H1 (cell line): ENCODE results near the gene POLH. TPM values are rescaled to one million over a fixed set of nuclear protein-coding genes. Genes with fewer than 3 reads are reported as not detected.

Experiments
- CTCF ChIA-PET: fragments of 300-600 bp; sonication (Branson Sonifier 250); formaldehyde crosslinking; loops from one replicate; lab custom pipeline; 2021; ENCODE audit not compliant: partially characterized antibody; lab: Charles Lee
- POLR2A ChIA-PET: fragments of 300-600 bp; sonication (Branson Sonifier 250); formaldehyde crosslinking; loops from one replicate; lab custom pipeline; 2021; ENCODE audit warnings: inconsistent platforms; ENCODE audit not compliant: partially characterized antibody; lab: Charles Lee
- DNase-seq, 2 experiments: peaks; one replicate each; pipeline versions ENCODE4 v3.0.0 to v3.0.0-alpha.2; 2010 to 2022; ENCODE audit warnings: low spot score in 2 of 2, low read depth in 1 of 2, mixed read lengths in 1 of 2
- FAIRE-seq: peaks from 2 replicates; lab custom pipeline; 2011; peaks lifted over from hg19 to GRCh38; lab: Jason Lieb, UNC
- H2AFZ ChIP-seq: 2 replicates; pipeline ENCODE4 v1.8.1; 2012; ENCODE audit warnings: low read length, inconsistent platforms
- H2AK5ac ChIP-seq: 2 replicates; pipeline ENCODE4 v1.6.1; 2013; ENCODE audit warnings: low read depth, low read length
- H2BK120ac ChIP-seq: replicated peaks from 2 replicates; pipeline ENCODE3; 2013; ENCODE audit warnings: low read depth, low read length, inconsistent platforms
- H2BK12ac ChIP-seq: 2 replicates; pipeline ENCODE4 v1.6.1; 2013; ENCODE audit warnings: low read depth, low read length
- H2BK15ac ChIP-seq: 2 replicates; pipeline ENCODE4 v1.6.1; 2013; ENCODE audit warnings: low read length
- H2BK20ac ChIP-seq: 2 replicates; pipeline ENCODE4 v1.6.1; 2013; ENCODE audit warnings: low read length
- H2BK5ac ChIP-seq: 2 replicates; pipeline ENCODE4 v1.6.1; 2013; ENCODE audit warnings: low read depth, low read length
- H3K14ac ChIP-seq: 2 replicates; pipeline ENCODE4 v1.6.1; 2013; ENCODE audit warnings: inconsistent platforms; ENCODE audit not compliant: insufficient read length
- H3K18ac ChIP-seq: 2 replicates; pipeline ENCODE4 v1.6.1; 2013; ENCODE audit warnings: low read length; ENCODE audit errors: extremely low read depth
- H3K23ac ChIP-seq: 2 replicates; pipeline ENCODE4 v1.6.1; 2013; ENCODE audit warnings: inconsistent platforms; ENCODE audit not compliant: insufficient read length
- H3K23me2 ChIP-seq: 2 replicates; pipeline ENCODE4 v1.6.1; 2013; ENCODE audit warnings: low read depth, low read length
- H3K27ac ChIP-seq: 2 replicates; pipeline ENCODE4 v1.6.1; 2011; ENCODE audit warnings: low read depth, low read length, inconsistent platforms
- H3K27me3 ChIP-seq, 4 experiments: replicated peaks in 1 of 4; 1 replicate in 1 of 4; 2 replicates in 3 of 4; pipeline versions ENCODE4 v1.6.1 to v1.8.1; 2011 to 2013; ENCODE audit warnings: low read length in 3 of 4, mild to moderate bottlenecking in 3 of 4, inconsistent platforms in 2 of 4, mixed read lengths in 2 of 4, moderate library complexity in 1 of 4; ENCODE audit not compliant: control insufficient read depth in 3 of 4, insufficient read depth in 3 of 4; ENCODE audit errors: extremely low read depth in 1 of 4
- H3K36me3 ChIP-seq, 4 experiments: 2 replicates each; pipeline versions ENCODE4 v1.6.1 to v1.8.1; 2011 to 2013; ENCODE audit warnings: mild to moderate bottlenecking in 4 of 4, low read length in 3 of 4, moderate library complexity in 2 of 4, control low read depth in 1 of 4, inconsistent platforms in 1 of 4; ENCODE audit not compliant: insufficient read depth in 4 of 4, control insufficient read depth in 2 of 4
- H3K4ac ChIP-seq: replicated peaks from 2 replicates; pipeline ENCODE3; 2013; ENCODE audit warnings: low read length, low read depth, mixed read lengths, inconsistent platforms; ENCODE audit not compliant: insufficient read length
- H3K4me1 ChIP-seq, 4 experiments: replicated peaks in 1 of 4; 1 replicate in 1 of 4; 2 replicates in 3 of 4; pipeline versions ENCODE4 v1.6.1 to v1.8.1; 2011 to 2013; ENCODE audit warnings: low read length in 3 of 4, inconsistent platforms in 2 of 4, mixed read lengths in 1 of 4; ENCODE audit not compliant: insufficient read depth in 4 of 4, control insufficient read depth in 3 of 4
- H3K4me2 ChIP-seq, 2 experiments: 2 replicates each; pipeline versions ENCODE4 v1.6.1 to v1.8.1; 2011 to 2013; ENCODE audit warnings: low read depth in 2 of 2, low read length in 2 of 2, control low read depth in 1 of 2, inconsistent platforms in 1 of 2, mild to moderate bottlenecking in 1 of 2; ENCODE audit not compliant: insufficient read depth in 1 of 2
- H3K4me3 ChIP-seq, 4 experiments: fragments of 200-600, 300-600 bp in 1 of 4; sonication (generic), shearing (Covaris generic), sonication (Bioruptor Twin) in 1 of 4; 2 replicates each; pipeline versions ENCODE4 v1.5.1 to v1.8.1; 2011 to 2016; ENCODE audit warnings: low read length in 4 of 4, low read depth in 3 of 4, control low read depth in 2 of 4, inconsistent platforms in 2 of 4, mild to moderate bottlenecking in 2 of 4, mixed read lengths in 1 of 4, moderate library complexity in 1 of 4; ENCODE audit not compliant: insufficient read depth in 2 of 4; ENCODE audit errors: extremely low read depth in 1 of 4
- H3K56ac ChIP-seq: replicated peaks from 2 replicates; pipeline ENCODE3; 2013; ENCODE audit warnings: low read depth, mild to moderate bottlenecking, mixed read lengths, low read length, inconsistent platforms; ENCODE audit not compliant: insufficient read length
- H3K79me1 ChIP-seq: 2 replicates; pipeline ENCODE4 v1.6.1; 2013; ENCODE audit warnings: low read depth, low read length, control low read depth
- H3K79me2 ChIP-seq, 2 experiments: 2 replicates each; pipeline versions ENCODE4 v1.6.1 to v1.8.1; 2012 to 2013; ENCODE audit warnings: low read length in 2 of 2, mild to moderate bottlenecking in 2 of 2, inconsistent platforms in 1 of 2; ENCODE audit not compliant: insufficient read depth in 2 of 2, control insufficient read depth in 1 of 2
- H3K9ac ChIP-seq, 4 experiments: replicated peaks in 1 of 4; 1 replicate in 1 of 4; 2 replicates in 3 of 4; pipeline versions ENCODE4 v1.6.1 to v1.8.1; 2011 to 2013; ENCODE audit warnings: low read depth in 3 of 4, low read length in 3 of 4, control low read depth in 2 of 4, mild to moderate bottlenecking in 2 of 4, moderate library complexity in 2 of 4, inconsistent platforms in 1 of 4; ENCODE audit errors: extremely low read depth in 1 of 4
- H3K9me3 ChIP-seq, 2 experiments: 2 replicates each; pipeline versions ENCODE4 v1.6.1 to v1.8.1; 2012 to 2013; ENCODE audit warnings: mild to moderate bottlenecking in 2 of 2, moderate library complexity in 2 of 2, control low read depth in 1 of 2, inconsistent platforms in 1 of 2, low read depth in 1 of 2, low read length in 1 of 2, mixed read lengths in 1 of 2; ENCODE audit not compliant: insufficient read depth in 2 of 2
- H4K20me1 ChIP-seq, 2 experiments: replicated peaks in 1 of 2; 2 replicates each; pipeline versions ENCODE3 to v1.8.1; 2011 to 2013; ENCODE audit warnings: inconsistent platforms in 2 of 2, low read length in 2 of 2, mild to moderate bottlenecking in 1 of 2; ENCODE audit not compliant: insufficient read depth in 2 of 2, control insufficient read depth in 1 of 2
- H4K5ac ChIP-seq: 2 replicates; pipeline ENCODE4 v1.6.1; 2013; ENCODE audit warnings: low read length, low read depth, mixed read lengths, inconsistent platforms; ENCODE audit not compliant: insufficient read length
- H4K8ac ChIP-seq: 2 replicates; pipeline ENCODE4 v1.8.0; 2013; ENCODE audit warnings: mild to moderate bottlenecking, moderate library complexity, low read length, inconsistent platforms; ENCODE audit not compliant: insufficient read depth; ENCODE audit errors: extremely low read depth
- H4K91ac ChIP-seq: replicated peaks from 2 replicates; pipeline ENCODE3; 2013; ENCODE audit warnings: low read length, mixed read lengths, inconsistent platforms; ENCODE audit not compliant: insufficient read length
- ASH2L ChIP-seq: fragments of 200-600, 300-600 bp; sonication (generic); IDR thresholded peaks from one replicate; pipeline ENCODE4 v1.7.1; 2017; ENCODE audit warnings: low read length
- CHD2 ChIP-seq: IDR thresholded peaks from 2 replicates; pipeline ENCODE4 v1.6.1; 2012; ENCODE audit warnings: low read length, improper control_type of control experiment
- GABPA ChIP-seq: IDR thresholded peaks from 2 replicates; pipeline ENCODE4 v1.6.1; 2011; ENCODE audit warnings: mild to moderate bottlenecking, low read length, moderate library complexity, borderline replicate concordance; ENCODE audit not compliant: insufficient read depth
- HDAC2 ChIP-seq, 2 experiments: fragments of 300-600 bp in 1 of 2; sonication (generic) in 1 of 2; IDR thresholded peaks; 2 replicates each; pipeline ENCODE4 v1.6.1; 2011 to 2012; ENCODE audit warnings: low read depth in 2 of 2, low read length in 2 of 2, mild to moderate bottlenecking in 2 of 2, moderate library complexity in 2 of 2, borderline replicate concordance in 1 of 2, inconsistent platforms in 1 of 2
- KDM5A ChIP-seq: fragments of 200-600 bp; IDR thresholded peaks from 2 replicates; pipeline ENCODE4 v1.7.1; 2012; ENCODE audit warnings: mild to moderate bottlenecking, low read length, inconsistent platforms, mixed read lengths
- NANOG ChIP-seq: IDR thresholded peaks from 2 replicates; pipeline ENCODE4 v1.6.1; 2011; ENCODE audit warnings: low read length, low read depth, mild to moderate bottlenecking, inconsistent platforms; ENCODE audit not compliant: insufficient read depth, poor library complexity, severe bottlenecking
- POLR2AphosphoS5 ChIP-seq: IDR thresholded peaks from 2 replicates; pipeline ENCODE4 v1.6.1; 2011; ENCODE audit warnings: low read depth, low read length
- RNF2 ChIP-seq: fragments of 200-900, 300-1000 bp; sonication (generic); IDR thresholded peaks from 2 replicates; pipeline ENCODE4 v1.7.1; 2016; ENCODE audit warnings: borderline replicate concordance, low read depth, mild to moderate bottlenecking, antibody characterized with exemption, low read length; ENCODE audit not compliant: poor library complexity, severe bottlenecking; ENCODE audit errors: missing control alignments
- SRF ChIP-seq: IDR thresholded peaks from 2 replicates; pipeline ENCODE4 v1.6.1; 2011; ENCODE audit warnings: mild to moderate bottlenecking, low read depth, low read length, moderate library complexity
- SUZ12 ChIP-seq: fragments of 200-600 bp; sonication (generic); IDR thresholded peaks from 2 replicates; pipeline ENCODE4 v1.6.1; 2012; ENCODE audit warnings: mild to moderate bottlenecking, inconsistent platforms, low read length, moderate library complexity, mixed read lengths
- ZNF274 ChIP-seq: IDR thresholded peaks from 2 replicates; pipeline ENCODE4 v1.7.0; 2012; ENCODE audit warnings: low read length, borderline replicate concordance; ENCODE audit errors: extremely low read depth
- WGBS, 2 experiments: shearing (Covaris generic) in 1 of 2; methylation state at CpG; one replicate each; pipeline versions ENCODE4 v1.1.6 to v1.1.7; 2013 to 2015; ENCODE audit warnings: low lambda C conversion rate in 2 of 2, mixed read lengths in 2 of 2, inconsistent platforms in 1 of 2, low coverage in 1 of 2, missing lambda C conversion rate in 1 of 2; ENCODE audit not compliant: insufficient replicate concordance in 2 of 2, insufficient coverage in 1 of 2, insufficient read length in 1 of 2; ENCODE audit errors: extremely low coverage in 1 of 2, missing lambda C conversion rate in 1 of 2; 5-methylcytosine and 5-hydroxymethylcytosine counted together
- polyA plus RNA-seq, 7 experiments: library from polyadenylated mRNA; depleted of rRNA in 3 of 7; stranded (reverse) in 5 of 7; unstranded in 2 of 7; fragments of >200 nt in 5 of 7; fragments of 200-250 nt in 2 of 7; gene quantifications; 1 replicate in 5 of 7; 2 replicates in 1 of 7; 4 replicates in 1 of 7; pipeline versions ENCODE4 v1.2.1 to v1.2.3, GENCODE V29; 2011 to 2013; ENCODE audit warnings: missing spikeins in 2 of 7, mixed read lengths in 2 of 7
- total RNA-seq: library from RNA; stranded (reverse); fragmentation: NEBNext Ultra II Directional; extraction: Animal tissue kit (Norgen Biotek cat#: 25700); gene quantifications from 2 replicates; pipeline ENCODE4 v1.2.1, GENCODE V29; 2021
- TF ChIP-seq, protein P1 (sequence below): IDR thresholded peaks from 2 replicates; pipeline ENCODE4 v1.6.1; 2011; ENCODE audit warnings: low read depth, mild to moderate bottlenecking, low read length; ENCODE audit not compliant: insufficient read depth

POLH gene
- total and polyA plus RNA-seq, 2 of the 8 experiments (the other 6 are each of a cell fraction or from before 2014, with no cell fraction given): 5.8 to 12.4 TPM

DNA sequence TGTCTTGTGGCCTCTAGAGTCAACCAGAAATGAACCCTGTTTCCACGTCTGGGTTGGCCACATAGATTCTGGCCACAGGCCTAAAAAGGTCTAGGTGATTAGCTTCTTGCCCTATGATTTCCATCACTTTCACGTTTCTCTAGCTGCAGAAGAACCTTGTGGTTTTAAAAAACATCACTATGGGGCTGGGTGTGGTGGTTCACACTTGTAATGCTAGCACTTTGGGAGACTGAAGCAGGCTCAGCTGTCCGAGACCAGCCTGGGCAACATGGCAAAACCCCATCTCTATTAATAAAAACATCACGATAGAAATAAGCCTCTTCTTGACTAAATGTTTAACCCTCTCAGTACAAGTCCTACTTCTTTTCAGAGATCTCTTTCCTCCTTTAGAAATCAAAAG is 31.5 kb upstream of the POLH start:
- no peak overlapping the region for H2AFZ ChIP-seq
- H4K91ac ChIP-seq: no peak overlapping the region
- H3K4me2 ChIP-seq: no peak overlapping the region
- H3K36me3 ChIP-seq: peaks cover 30 to 90% (median 70%) of the 10 kb centered on the region in 4 experiments
- no peak overlapping the region for H3K27ac ChIP-seq
- H2BK12ac ChIP-seq: no peak overlapping the region
- DNase-seq (no peak), FAIRE-seq (no peak)
- H2AK5ac ChIP-seq: no peak overlapping the region
- no peak overlapping the region for H3K18ac ChIP-seq
- no peak overlapping the region for H2BK5ac ChIP-seq
- H4K8ac ChIP-seq: no peak overlapping the region
- no peak overlapping the region for H2BK20ac ChIP-seq
- H2BK120ac ChIP-seq: no peak overlapping the region
- H2BK15ac ChIP-seq: no peak overlapping the region
- H3K79me1 ChIP-seq: no peaks in the 10 kb centered on the region
- peaks cover 2 to 3% of the 10 kb centered on the region in 2 experiments for H4K20me1 ChIP-seq
- no peak overlapping the region for H3K9ac ChIP-seq
- no peak overlapping the region for H3K4ac ChIP-seq
- H3K4me3 ChIP-seq: no peak overlapping the region
- no peaks in the 10 kb centered on the region for H3K4me1 ChIP-seq
- ChIA-PET CTCF (no interaction called here), POLR2A (interaction anchor here (1.6 to 1.9 kb wide), 2 partner anchors 13 to 19 kb away, joined by 3 to 11 read pairs; no protein-coding TSS in a partner anchor)
- no peak overlapping the region for H3K56ac ChIP-seq
- H3K9me3 ChIP-seq: no peaks in the 10 kb centered on the region
- H3K23ac ChIP-seq: no peak overlapping the region
- H4K5ac ChIP-seq: no peak overlapping the region
- H3K14ac ChIP-seq: no peak overlapping the region
- H3K27me3 ChIP-seq: no peaks in the 10 kb centered on the region; a peak in 1 of 7 replicates
- H3K23me2 ChIP-seq: no peaks in the 10 kb centered on the region
- WGBS, 2 experiments: 92% methylated on average over 4 of the region's 4 CpGs; no CpG with 5 or more reads in 1 of the 2 experiments
- H3K79me2 ChIP-seq: no peaks in the 10 kb centered on the region
- no peak for TF ChIP-seq ASH2L
- TF ChIP-seq, protein P1, sequence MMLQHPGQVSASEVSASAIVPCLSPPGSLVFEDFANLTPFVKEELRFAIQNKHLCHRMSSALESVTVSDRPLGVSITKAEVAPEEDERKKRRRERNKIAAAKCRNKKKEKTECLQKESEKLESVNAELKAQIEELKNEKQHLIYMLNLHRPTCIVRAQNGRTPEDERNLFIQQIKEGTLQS: no peak
- no peak for TF ChIP-seq POLR2AphosphoS5
- TF ChIP-seq GABPA: no peak
- TF ChIP-seq CHD2: no peak
- no peak for TF ChIP-seq KDM5A
- TF ChIP-seq ZNF274: no peak
- no peak for TF ChIP-seq NANOG
- TF ChIP-seq HDAC2 (IDR thresholded peaks at IDR 0.05; ENCODE audit: borderline replicate concordance in 1 of 2, low read depth in 2 of 2, low read length in 2 of 2): no peak
- TF ChIP-seq SRF: no peak
- no peak for TF ChIP-seq RNF2
- TF ChIP-seq SUZ12: no peak
